GM12873 (cell line): ENCODE data around the gene LDB2.

Source experiments
- TF ChIP-seq, protein P1 (sequence below): IDR thresholded peaks from 2 replicates; pipeline ENCODE4 v1.5.1; 2012; ENCODE audit warnings: low read depth, mild to moderate bottlenecking, moderate library complexity, low read length, control low read depth; ENCODE audit not compliant: insufficient read depth; ENCODE audit errors: missing control alignments

LDB2 gene

DNA sequence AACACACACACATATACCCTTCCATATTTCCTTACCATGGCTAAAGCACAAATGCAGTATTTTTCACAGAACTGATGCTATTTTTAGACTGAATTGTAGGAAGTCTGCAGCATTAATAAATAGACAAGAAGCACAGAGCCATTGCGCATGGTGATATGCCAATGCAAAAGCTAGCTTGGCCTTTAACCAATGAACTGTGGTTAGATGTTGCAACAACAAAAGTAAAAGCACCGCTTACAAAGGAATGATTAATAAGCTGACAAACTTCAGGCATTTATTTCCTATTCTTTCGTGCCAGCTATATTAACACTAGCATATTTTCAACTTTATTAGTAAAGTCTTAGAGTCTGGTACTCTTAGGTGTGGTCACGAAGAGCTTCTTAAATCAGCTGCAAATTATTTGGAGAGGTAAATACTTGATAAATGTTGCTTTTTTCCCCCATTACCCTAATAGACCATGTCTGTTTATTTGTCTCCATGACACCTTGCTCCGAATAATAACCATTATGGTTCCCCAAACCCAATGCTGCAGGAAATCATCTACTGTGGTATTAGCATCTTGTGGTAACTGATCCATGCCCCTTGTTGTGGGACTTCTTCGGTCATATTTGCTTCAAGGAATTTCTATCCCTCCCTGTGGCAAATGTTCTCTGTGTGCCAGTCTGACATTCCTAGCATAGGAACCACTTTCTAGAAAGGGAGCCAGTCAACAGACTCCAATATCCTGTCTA is 366.0 kb downstream of the LDB2 start:
- TF ChIP-seq, protein P1, sequence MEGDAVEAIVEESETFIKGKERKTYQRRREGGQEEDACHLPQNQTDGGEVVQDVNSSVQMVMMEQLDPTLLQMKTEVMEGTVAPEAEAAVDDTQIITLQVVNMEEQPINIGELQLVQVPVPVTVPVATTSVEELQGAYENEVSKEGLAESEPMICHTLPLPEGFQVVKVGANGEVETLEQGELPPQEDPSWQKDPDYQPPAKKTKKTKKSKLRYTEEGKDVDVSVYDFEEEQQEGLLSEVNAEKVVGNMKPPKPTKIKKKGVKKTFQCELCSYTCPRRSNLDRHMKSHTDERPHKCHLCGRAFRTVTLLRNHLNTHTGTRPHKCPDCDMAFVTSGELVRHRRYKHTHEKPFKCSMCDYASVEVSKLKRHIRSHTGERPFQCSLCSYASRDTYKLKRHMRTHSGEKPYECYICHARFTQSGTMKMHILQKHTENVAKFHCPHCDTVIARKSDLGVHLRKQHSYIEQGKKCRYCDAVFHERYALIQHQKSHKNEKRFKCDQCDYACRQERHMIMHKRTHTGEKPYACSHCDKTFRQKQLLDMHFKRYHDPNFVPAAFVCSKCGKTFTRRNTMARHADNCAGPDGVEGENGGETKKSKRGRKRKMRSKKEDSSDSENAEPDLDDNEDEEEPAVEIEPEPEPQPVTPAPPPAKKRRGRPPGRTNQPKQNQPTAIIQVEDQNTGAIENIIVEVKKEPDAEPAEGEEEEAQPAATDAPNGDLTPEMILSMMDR: no peak

DNA sequence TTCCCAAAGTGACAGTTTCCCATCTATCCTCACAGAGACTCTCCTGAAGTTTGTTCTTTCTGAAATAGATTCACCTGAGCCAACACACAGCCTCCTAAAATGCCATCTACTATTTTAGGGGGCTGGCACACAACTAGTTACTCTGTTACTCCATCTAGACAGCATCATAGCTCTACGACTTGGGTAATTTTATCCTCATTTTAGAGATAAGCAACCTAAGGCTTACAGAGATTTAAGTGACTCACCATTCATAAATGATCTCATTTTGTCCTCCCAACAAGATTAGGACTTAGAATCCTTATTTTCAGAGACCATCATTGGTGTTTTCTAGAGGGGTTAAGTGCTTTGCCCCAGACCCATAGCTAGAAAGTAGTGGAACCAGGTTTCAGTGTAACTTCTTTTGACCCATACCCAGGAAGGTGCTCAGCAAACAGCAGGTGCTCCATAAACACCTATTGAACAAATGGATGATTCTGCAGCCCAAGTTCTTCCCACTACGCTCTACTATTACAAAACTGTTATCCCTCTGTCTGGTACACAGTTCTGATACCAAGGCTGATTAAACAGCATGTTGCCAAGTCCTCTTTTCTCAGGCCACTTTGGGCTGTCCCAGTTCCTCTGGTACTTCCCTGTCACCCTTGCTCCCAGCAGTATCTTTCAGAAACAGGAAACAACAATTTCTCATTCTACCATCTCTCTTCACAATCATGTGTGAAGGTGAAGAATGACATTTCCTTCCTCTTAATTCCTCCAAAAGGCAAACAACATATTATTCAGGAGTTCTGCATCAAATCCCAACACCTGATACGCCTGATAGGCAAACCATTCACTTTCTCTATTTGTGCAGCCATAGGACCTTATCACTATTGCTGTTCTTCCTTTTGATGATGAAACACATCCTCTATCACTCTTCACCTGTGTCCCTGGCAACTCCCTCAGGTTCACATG is 367.5 kb downstream of the LDB2 start:
- TF ChIP-seq, protein P1: no peak

DNA sequence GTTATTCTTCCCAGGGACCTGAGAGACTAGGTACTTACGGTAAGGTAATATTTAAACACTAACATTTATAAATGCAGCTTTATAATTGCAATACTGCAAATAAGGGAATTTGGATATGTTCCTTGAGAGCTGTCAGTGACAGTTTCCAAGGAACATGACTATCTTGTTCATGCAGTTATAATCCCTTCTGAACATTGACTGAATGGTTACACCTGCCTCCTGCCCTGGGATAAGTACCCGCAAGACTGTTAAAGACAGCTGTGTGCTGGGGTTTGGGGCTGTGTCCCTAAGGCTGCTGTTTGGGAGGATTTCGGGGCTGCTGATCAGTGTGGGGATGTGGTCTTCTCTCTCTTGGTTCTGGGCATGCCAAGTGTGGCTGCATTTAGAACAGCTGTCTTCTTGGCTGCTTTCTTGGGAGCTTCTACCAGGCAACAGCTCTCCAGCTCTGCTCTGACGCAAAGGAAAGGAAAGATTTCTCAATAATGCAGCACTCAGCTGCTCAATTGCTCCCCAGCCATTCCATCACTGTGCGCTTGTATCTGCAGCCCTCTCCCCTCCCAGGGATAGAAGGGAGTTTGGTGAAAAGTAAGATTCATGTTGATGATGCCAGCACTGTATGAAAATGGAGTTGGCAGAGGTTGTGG is 373.4 kb downstream of the LDB2 start:
- TF ChIP-seq, protein P1: no peak

DNA sequence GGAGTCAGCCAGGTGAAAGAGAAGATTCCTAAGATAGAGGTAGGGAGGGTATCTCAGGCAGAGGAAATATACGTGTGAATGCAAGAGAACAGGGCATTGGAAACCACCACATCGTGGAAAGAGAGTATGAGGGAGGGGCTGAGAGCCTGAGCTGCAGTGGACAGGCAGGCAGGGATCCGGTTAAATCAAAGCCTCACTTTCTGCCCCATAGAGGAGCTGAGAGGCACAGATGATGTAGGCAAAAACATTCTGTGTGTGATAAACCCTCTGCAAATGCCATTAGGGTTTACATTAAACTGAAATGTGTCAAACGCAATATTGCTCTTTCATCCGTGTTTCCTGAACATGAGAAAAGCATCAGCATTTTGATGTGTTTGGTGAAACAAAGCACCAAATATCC is 374.0 kb downstream of the LDB2 start:
- TF ChIP-seq, protein P1: no peak

DNA sequence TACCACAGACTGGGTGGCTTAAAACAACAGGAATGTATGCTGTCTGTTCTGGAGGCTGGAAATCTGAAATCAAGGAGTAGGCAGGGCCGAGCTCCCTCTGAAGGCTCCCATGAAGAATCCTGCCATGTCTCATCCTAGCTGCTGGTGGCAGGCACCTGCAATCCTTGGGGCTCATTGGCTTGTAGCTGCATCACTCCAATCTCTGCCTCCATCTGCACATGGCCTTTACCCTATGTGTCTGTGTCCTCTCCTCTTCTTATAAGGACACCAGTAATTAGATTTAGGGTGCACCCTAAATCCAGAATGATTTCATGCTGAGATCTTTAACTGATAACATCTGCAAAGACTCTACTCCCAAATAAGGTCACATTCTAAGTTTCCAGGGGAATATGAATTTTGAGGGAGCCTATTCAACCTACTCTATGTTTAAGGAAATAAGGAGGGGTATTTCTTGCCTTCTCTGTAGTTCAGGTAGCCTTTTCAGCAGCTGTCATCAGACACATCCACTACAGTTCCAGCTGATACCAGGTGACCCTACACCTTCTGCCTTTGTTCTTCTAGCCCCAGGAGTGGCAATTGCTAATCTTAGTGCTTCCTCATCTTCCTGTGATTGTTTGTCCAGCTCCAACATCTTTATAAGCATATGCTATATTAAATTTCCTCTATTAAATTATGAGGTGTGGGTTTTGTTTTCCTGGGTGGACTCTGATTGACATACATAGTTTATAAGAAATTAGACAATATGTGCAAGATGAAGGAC is 377.1 kb downstream of the LDB2 start:
- TF ChIP-seq, protein P1: no peak

DNA sequence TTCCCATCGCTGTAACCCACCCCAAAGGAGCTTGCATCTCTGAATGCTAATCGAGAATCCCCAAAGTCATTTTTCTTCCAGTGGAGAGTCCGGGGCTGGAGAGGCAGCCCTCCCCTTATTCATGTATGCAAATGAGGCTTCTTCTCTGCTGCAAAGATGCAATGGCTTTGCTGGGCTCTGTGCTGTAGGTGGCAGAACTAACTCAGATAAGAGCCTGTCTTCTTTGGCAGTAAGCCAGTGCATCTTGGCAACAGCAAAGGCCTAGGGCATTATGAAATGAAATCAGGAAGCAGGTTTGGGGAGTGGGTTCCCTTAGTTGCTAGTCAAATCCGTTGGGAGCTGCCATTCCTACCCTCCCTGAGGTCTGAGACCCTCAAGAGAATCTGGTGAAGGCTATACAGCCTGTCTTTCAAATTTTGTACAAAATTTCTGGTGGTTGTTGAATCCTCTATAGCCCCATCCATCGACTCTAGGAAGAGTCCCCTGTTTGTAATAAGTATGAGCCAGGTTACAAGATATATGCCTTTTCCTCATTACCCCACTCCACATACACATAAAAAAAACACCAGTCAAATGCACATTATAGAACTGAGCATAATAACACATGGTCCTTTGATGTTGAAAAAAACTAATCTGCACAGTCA is 381.5 kb downstream of the LDB2 start:
- TF ChIP-seq, protein P1: no peak
